ENCODE data around the gene PPP1R14C. TPM values are rescaled to one million over a fixed set of nuclear protein-coding genes. Genes with fewer than 3 reads are reported as not detected.

PPP1R14C gene
- polyA plus RNA-seq, 3 donors = 0.11 TPM; not detected in 2

DNA sequence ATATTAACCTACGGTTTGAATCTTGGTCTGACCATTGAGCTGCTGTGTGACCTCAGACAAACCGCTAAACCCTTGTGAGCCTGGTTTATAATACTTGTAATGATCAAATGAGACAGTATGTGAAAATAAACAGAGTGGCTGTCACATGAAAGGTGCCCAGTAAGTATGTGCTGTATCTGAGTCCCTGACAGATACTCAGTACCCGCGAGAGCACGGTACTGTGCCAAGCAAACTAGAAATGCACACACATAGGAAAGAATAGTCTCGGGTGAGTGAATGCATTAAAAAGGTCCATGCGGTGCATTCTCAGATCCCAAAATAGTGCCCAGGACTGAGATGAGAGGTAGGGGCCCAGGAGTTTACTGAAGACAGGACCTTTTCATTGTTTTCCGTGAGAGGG is 93.3 kb downstream of the PPP1R14C start:
- intact Hi-C loops (cut with micrococcal nuclease) = no loop called here
- Mint-ChIP-seq H3K4me1 (peaks cover 16% of the 10 kb centered on the region), H3K9me3 (peaks cover 1 to 17% (median 7%) of the 10 kb centered on the region in 7 donors), H3K27ac (no peak overlapping the region), H3K4me3 (peak overlapping the region in 1 of 2 donors; percentile 28), H3K27me3 (ENCODE audit: low read depth in 3 of 3) (peaks cover 23 to 70% (median 37%) of the 10 kb centered on the region in 3 donors), H3K36me3 (no peaks in the 10 kb centered on the region)
- no peaks in the 10 kb centered on the region for H4K20me1 ChIP-seq (ENCODE audit: insufficient read depth, low read length)
- no peak overlapping the region for H3K9ac ChIP-seq (ENCODE audit: insufficient read depth, low read length, poor library complexity, severe bottlenecking)
- H2AFZ ChIP-seq (ENCODE audit: insufficient read depth, low read depth, low read length, poor library complexity, severe bottlenecking) = no peak overlapping the region
- no peak for DNase-seq
- H3K4me3 ChIP-seq (replicated peaks in 1 of 3; ENCODE audit: low read depth in 2 of 3, low read length in 3 of 3) = no peak overlapping the region
- H3K27ac ChIP-seq (ENCODE audit: low read depth in 1 of 2, low read length in 2 of 2) = no peak overlapping the region
- TF ChIP-seq, protein P1, sequence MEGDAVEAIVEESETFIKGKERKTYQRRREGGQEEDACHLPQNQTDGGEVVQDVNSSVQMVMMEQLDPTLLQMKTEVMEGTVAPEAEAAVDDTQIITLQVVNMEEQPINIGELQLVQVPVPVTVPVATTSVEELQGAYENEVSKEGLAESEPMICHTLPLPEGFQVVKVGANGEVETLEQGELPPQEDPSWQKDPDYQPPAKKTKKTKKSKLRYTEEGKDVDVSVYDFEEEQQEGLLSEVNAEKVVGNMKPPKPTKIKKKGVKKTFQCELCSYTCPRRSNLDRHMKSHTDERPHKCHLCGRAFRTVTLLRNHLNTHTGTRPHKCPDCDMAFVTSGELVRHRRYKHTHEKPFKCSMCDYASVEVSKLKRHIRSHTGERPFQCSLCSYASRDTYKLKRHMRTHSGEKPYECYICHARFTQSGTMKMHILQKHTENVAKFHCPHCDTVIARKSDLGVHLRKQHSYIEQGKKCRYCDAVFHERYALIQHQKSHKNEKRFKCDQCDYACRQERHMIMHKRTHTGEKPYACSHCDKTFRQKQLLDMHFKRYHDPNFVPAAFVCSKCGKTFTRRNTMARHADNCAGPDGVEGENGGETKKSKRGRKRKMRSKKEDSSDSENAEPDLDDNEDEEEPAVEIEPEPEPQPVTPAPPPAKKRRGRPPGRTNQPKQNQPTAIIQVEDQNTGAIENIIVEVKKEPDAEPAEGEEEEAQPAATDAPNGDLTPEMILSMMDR (IDR thresholded peaks at IDR 0.05) = no peak
- peaks cover 3 to 30% of the 10 kb centered on the region in 2 donors for H3K27me3 ChIP-seq (ENCODE audit: control insufficient read depth in 2 of 2, insufficient read depth in 2 of 2, low read length in 2 of 2)
- H3K9me3 ChIP-seq (replicated peaks in 1 of 2; ENCODE audit: control insufficient read depth in 1 of 2, insufficient read depth in 1 of 2, low read length in 2 of 2) = peaks cover 2 to 4% of the 10 kb centered on the region in 2 donors
- no peak overlapping the region for H3K4me2 ChIP-seq (replicated peaks; ENCODE audit: extremely low read depth, low read length, poor library complexity, severe bottlenecking)
- no peaks in the 10 kb centered on the region for H3K36me3 ChIP-seq (replicated peaks in 1 of 2; ENCODE audit: control insufficient read depth in 1 of 2, insufficient read depth in 2 of 2, low read length in 2 of 2)
- peaks cover 12 to 13% of the 10 kb centered on the region in 2 donors for H3K4me1 ChIP-seq (ENCODE audit: control insufficient read depth in 1 of 2, insufficient read depth in 2 of 2, low read length in 2 of 2)
- 95% methylated on average over 8 of the region's 8 CpGs for WGBS (ENCODE audit: insufficient coverage)
- no peaks in the 10 kb centered on the region for H3K79me2 ChIP-seq (ENCODE audit: insufficient read depth, low read length)

- WGBS (ENCODE audit: insufficient coverage) = 88% methylated on average over 8 of the region's 9 CpGs
- peaks cover 1 to 17% (median 6%) of the 10 kb centered on the region in 7 donors for H3K9me3 Mint-ChIP-seq
- intact Hi-C loops (cut with micrococcal nuclease) = no loop called here
- no peak overlapping the region for H3K4me2 ChIP-seq (replicated peaks; ENCODE audit: extremely low read depth, low read length, poor library complexity, severe bottlenecking)
- H3K27ac Mint-ChIP-seq = no peak overlapping the region
- H2AFZ ChIP-seq (ENCODE audit: insufficient read depth, low read depth, low read length, poor library complexity, severe bottlenecking) = no peak overlapping the region
- H3K27ac ChIP-seq (ENCODE audit: low read depth in 1 of 2, low read length in 2 of 2) = no peak overlapping the region
- DNase-seq = no peak
- H3K4me3 ChIP-seq (replicated peaks in 1 of 3; ENCODE audit: low read depth in 2 of 3, low read length in 3 of 3) = no peak overlapping the region
- peaks cover 16% of the 10 kb centered on the region for H3K4me1 Mint-ChIP-seq
- no peaks in the 10 kb centered on the region for H3K36me3 ChIP-seq (replicated peaks in 1 of 2; ENCODE audit: control insufficient read depth in 1 of 2, insufficient read depth in 2 of 2, low read length in 2 of 2)
- peak overlapping the region in 1 of 2 donors; percentile 28 for H3K4me3 Mint-ChIP-seq
- H3K27me3 ChIP-seq (ENCODE audit: control insufficient read depth in 2 of 2, insufficient read depth in 2 of 2, low read length in 2 of 2) = peaks cover 3 to 29% of the 10 kb centered on the region in 2 donors
- no peaks in the 10 kb centered on the region for H3K79me2 ChIP-seq (ENCODE audit: insufficient read depth, low read length)
- H3K9me3 ChIP-seq (replicated peaks in 1 of 2; ENCODE audit: control insufficient read depth in 1 of 2, insufficient read depth in 1 of 2, low read length in 2 of 2) = peaks cover 2 to 4% of the 10 kb centered on the region in 2 donors
- peaks cover 12 to 13% of the 10 kb centered on the region in 2 donors for H3K4me1 ChIP-seq (ENCODE audit: control insufficient read depth in 1 of 2, insufficient read depth in 2 of 2, low read length in 2 of 2)
- TF ChIP-seq, protein P1 (IDR thresholded peaks at IDR 0.05) = no peak
- H3K27me3 Mint-ChIP-seq (ENCODE audit: low read depth in 3 of 3) = peaks cover 23 to 69% (median 37%) of the 10 kb centered on the region in 3 donors
- H3K9ac ChIP-seq (ENCODE audit: insufficient read depth, low read length, poor library complexity, severe bottlenecking) = no peak overlapping the region
- H4K20me1 ChIP-seq (ENCODE audit: insufficient read depth, low read length) = no peaks in the 10 kb centered on the region
- H3K36me3 Mint-ChIP-seq = no peaks in the 10 kb centered on the region
These were observed 93.7 kb downstream of the PPP1R14C start for GRCh38 chr6:150236544-150236943.
